EH (cell line): ENCODE data around the gene C2orf42.
A peak's percentile ranks its signal among the peaks of the same experiment; 100 is the strongest.
"Not testable (repeated sequence)": the region's sequence is repeated elsewhere in the genome, so short reads cannot be mapped to it uniquely, and the experiment has no call there.

Experiments used
- DNase-seq: peaks from one replicate; pipeline ENCODE4 v3.0.0-alpha.2; 2015; ENCODE audit warnings: low read depth

Gene C2orf42

GRCh38 chr2:70190418-70191243, at the start of gene C2orf42:
C2orf42 (minus strand) TSS chr2:70191019; CDS start chr2:70181985, 9,034 bp downstream.
- DNase-seq: peak; percentile 97

DNA sequence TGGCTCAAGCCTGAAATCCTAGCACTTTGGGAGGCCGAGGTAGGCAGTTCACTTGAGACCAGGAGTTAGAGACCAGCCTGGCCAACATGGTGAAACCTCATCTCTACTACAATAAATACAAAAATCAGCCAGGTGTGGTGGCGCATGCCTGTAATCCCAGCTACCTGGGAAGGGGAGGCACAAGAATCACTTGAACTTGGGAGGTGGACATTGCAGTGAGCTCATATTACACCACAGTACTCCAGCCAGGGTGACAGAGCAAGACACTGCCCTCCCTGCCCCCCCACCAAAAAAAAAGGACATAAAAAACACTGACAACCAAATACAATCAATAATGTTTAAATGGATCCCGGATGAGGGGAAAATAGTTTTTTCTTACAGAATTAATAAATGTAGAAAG, 49.8 kb upstream of the C2orf42 start:
- no peak for DNase-seq

DNA sequence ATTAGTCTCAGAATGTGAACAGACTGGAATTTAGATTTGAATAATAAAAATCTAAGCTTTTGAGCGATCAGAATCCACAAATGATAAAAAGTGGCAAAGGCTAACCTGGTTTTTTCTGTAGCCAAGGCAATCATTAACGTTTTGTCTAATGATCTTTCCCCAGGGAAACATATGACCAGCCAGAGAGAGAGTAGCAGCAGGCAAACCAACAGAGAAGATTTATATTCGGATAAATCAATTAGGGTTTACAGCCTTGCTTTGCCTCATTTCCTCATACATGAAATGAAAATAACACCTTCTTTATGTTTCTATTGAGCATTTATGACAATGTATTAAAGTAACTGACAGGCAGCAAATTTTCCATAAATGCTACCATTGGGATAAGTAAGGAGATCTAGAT, 43.1 kb upstream of the C2orf42 start:
- no peak for DNase-seq

DNA sequence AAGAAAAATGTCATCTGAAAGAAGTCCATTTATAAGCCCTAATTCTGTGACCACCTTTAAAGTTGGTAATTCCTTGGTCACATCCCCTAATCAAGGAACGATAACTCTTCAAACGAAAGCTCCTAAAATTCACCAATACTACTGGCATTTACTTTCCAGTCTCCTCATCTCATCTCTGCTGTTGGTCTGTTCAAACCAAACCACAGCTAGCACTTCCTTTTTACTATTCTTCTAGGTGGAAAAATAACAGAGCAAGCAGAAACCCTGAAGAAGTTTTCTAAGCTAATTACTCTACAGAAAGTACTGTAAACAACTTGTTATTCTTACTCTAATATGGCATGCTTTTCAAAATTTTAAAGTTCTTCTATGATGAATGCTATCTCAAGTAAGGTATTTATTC, 36.0 kb upstream of the C2orf42 start:
- DNase-seq: no peak

GRCh38 chr2:70223305-70223704, 32.5 kb upstream of the C2orf42 start:
- DNase-seq: peak; percentile 25

DNA sequence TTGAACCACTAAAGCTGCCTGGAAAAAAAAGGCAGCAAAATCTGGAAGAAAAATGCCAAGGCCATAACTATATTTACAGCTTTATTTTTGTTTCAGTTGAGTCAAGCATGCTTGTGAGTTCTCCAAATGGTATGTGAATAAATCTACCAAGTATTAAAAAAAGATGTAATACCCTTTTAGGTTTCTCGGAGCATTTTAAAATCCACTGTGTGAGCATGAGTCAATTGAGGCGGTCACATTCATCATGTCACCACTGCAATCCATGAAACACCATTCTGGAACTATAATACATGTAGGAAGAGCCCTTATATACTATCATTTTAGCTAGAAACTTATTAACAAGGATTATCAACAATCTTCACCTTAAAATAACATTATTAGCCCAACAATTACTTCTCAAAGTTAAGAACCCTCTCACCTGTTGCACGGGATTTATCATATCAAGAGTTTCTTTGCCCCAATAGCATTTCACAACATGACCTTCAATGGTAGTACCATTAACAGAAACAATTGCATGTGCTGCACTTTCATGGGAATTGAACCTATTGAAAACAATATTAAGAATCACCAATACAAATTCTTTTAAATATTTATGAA, 24.2 kb upstream of the C2orf42 start:
- DNase-seq: peak; percentile 93

DNA sequence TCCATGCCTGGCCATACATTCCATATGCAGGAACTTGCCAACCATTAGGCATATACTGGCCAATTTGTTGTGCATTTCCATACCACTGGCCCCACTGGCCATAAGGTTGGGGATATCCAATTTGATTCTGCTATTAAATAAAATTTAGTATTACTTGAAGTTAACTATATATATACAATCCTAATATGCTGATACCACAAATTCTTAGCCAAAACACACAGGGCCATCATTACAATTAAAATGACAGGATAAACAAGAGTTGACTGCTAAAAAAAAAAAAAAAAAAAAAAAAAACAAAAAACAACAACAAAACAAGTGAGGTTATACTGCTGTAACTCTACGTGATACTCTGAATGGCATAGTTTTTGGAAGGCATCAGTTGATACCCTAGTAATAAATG, 23.5 kb upstream of the C2orf42 start:
- no peak for DNase-seq

DNA sequence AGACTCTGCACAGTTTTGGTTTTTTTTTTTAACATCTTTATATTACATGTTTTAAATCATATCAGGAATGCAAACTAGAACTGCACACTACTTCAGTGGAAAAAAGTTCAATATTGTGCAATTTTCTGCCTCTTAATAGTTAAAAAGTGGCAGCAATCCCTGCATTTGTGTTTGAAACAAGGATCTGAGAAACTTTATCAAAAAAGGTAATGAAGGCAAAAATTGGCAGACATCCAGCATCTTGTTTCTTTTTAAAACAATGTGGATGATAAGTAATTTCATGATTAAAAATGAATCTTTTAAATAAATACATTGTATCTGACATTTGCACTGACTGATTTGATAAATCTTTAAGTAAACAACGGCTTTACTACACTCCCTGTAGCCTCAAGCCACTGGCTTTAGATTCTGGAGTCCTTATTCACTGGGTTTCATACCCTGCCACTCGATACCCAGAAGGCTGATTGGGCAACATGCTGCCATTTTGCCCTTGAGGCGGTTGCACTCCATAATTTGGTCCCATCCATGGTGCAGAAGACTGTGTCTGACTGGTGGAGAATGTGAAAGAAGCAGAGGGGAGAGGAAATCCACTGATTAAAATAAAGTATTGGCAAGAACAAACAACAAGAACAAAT, 21.6 kb upstream of the C2orf42 start:
- peak; percentile 11 for DNase-seq

GRCh38 chr2:70211595-70211994, 20.8 kb upstream of the C2orf42 start:
- DNase-seq: no peak

DNA sequence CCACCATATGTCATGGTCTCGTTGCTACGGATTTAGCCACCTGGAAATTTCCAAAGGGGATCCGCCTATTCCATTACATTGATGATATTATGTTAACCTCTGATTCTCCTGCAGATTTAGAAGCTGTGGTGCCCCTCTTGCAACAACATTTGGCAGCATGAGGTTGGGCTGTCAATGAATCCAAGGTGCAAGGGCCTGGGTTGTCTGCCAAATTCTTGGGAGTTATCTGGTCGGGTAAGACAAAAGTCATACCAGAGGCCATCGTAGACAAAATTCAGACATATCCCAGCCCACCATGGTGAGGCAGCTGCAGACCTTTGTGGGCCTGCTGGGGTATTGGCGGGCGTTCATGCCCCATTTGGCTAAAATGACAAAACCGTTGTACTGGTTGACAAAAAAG, 13.6 kb upstream of the C2orf42 start:
- DNase-seq: no peak

DNA sequence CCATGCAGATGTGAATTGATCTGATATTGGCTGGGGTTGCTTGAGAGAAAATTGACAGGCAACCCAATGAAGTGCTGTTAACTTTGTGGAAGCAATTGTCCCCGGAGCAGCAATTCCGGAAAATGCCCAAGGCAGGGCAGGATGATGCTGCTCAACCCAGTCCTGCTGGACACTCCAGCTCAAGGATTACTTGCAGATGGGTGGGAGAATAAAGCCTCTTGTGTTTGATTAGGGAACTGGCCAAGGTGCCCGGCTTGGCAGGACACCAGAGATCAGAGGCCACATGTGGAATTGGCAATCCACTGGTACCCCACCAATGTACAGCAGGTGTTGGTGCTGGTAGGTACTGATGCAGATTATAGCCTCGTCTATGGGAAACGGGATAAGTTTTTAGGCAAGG, 12.3 kb upstream of the C2orf42 start:
- DNase-seq: no peak

GRCh38 chr2:70202236-70202806, 11.5 kb upstream of the C2orf42 start:
- DNase-seq: no peak

DNA sequence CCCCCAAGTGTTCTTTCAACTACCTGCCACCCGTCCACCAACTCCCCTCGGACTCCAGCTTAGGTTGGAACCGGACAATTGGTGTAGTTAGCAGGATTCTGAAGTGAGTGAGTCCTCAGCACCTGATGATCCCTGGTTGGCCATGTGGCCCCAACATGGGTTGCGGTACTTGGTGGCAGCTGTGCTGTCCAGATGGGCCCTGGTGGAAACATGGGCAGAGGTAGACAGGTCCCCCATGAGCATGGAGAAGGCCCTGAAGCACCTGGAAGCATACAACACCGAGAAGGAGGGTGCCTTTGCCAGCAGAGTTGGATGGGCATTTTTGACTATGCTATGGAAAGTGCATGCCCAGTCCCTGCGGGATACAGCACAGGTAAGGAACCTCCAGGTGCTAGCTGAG, 11.0 kb upstream of the C2orf42 start:
- DNase-seq: no peak

DNA sequence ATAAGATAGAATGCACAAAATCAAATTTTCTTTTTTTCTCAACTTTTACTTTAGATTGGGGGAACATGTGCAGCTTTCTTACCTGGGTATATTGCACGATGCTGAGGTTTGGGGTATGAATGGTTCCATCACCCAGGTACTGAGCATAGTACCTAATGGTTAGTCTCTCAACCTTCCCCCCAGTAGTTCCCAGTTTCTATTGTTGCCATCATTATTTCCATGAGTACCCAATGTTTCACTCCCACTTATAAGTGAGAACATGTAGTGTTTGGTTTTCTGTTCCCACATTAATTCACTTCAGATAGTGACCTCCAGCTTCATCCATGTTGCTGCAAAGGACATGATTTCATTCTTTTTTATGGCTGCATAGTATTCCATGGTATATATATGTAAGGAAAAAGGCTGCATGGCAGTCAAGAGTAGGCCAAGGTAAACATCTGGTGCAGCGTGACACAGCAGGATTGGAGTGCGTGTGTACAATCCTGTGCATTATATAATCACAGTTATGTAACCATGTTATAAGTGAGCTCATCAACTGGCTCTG, 10.5 kb upstream of the C2orf42 start:
- DNase-seq: no peak

DNA sequence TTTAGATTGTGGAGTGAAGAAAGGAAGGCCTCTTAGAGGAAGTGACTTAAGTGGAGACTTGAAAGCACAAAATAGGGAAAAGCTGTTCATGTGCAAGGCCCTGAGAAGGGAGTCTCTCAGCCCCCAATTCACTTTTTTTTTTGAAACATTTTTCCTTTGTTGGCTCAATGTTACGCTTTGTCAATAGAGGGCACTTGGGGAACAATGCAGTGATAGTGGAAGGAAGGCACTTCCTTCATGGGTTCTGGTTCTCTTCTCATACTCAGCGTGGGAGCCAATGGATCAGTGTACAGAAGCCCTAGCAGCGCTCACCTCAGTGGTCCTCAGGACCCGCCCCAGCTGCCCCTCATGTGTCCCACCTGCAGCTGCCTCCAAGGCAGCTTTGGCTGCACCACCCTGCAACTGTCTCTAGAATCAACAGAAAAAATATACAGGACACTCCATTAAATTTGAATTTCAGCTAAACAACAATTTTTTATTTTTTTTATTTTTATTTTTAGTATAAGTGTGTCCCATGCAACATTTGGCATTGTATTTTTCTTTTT, 8.6 kb upstream of the C2orf42 start:
- no peak for DNase-seq

DNA sequence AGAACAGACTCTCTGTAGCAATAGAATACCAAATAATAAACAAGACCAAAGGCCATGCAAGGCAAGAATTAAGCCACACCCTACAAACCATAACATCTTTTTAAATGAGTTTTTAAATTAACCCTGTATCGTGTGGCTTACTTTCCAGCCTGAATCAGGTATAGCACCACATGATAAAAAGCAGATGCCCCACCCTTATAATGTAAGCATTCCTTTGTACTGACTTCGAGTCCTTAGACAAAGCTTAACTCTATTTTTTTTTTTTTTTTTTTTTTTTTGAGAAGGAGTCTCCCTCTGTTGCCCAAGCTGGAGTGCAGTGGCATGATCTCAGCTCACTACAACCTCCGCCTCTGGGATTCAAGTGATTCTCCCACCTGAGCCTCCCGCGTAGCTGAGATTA, 1.7 kb upstream of the C2orf42 start:
- DNase-seq: no peak

- no peak for DNase-seq
These were observed 471 bp upstream of the C2orf42 start for GRCh38 chr2:70191244-70191735.

DNA sequence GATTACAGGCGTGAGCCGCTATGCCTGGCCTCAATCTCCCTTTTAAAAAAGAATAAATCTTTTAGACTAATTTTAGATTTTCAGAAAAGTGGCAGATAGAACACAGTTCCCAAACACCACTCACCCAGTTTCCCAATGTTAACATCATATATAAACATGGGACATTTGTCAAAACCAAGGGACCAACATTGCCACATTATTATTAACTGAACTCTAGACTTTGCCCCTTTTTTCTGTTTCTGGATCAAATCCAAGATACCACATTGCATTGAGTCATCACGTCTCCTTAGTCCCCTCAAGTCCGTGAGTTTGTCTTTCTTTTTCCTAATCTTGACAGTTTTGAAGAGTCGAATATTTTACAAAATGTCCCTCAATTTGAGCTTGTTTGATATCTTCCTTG, 2.4 kb downstream of the C2orf42 start:
- DNase-seq: no peak

DNA sequence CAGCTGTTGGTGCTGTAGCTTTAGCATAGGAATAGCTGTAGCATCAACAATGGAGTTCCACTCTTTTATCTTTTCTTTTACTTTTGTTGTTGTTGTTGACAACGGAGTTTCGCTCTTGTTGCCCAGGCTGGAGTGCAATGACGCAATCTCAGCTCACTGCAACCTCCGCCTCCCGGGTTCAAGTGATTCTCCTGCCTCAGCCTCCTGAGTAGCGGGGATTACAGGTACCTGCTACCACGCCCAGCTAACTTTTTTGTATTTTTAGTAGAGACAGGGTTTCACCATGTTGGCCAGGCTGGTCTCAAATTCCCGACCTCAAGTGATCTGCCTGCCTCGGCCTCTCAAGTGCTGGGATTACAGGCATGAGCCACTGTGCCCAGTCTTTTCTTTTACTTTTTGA, 3.6 kb downstream of the C2orf42 start:
- DNase-seq: not testable (repeated sequence)

- DNase-seq: no peak
These were observed 8.1 kb downstream of the C2orf42 start for GRCh38 chr2:70182689-70183088.

- no peak for DNase-seq
These were observed 9.4 kb downstream of the C2orf42 start for GRCh38 chr2:70181363-70181956.

DNA sequence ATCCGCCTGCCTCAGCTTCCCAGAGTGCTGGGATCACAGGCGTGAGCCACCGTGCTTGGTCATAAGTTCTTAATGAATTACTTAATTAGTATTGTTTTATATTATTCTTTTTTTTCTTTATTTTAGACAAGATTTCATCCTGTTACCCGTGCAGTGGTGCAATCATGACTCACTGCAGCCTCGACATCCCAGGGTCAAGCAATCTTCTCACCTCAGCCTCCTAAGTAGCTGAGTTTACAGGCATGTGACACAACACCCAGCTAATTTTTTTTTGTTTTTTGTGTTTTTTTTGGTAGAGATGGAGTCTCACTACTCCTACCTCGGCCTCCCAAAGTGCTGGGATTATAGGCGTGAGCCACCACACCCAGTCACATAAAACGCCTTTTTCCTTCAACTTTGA, 17.3 kb downstream of the C2orf42 start:
- no peak for DNase-seq
